Activated CD4-positive, CD25-positive, alpha-beta regulatory T cell (primary cell): Measurements from ENCODE around the gene DYNAP.

Experiments used
- DNase-seq, 4 experiments: peaks; one replicate each; lab custom pipeline; 2025; lab: John Stamatoyannopoulos, UW

DYNAP gene

GRCh38 chr18:54590945-54591344 is at the start of gene DYNAP:
Gene DYNAP, plus strand, starts transcription at chr18:54591245. Its CDS starts 38 bp downstream, at chr18:54591283.
- no peak for DNase-seq

- no peak for DNase-seq
Observed at GRCh38 chr18:54551590-54551989, 39.5 kb upstream of the DYNAP start.

GRCh38 chr18:54555286-54555685 is 35.8 kb upstream of the DYNAP start:
- no peak for DNase-seq

- no peak for DNase-seq
Observed at GRCh38 chr18:54555996-54556395, 35.0 kb upstream of the DYNAP start.

- no peak for DNase-seq
Observed at GRCh38 chr18:54557958-54558357, 33.1 kb upstream of the DYNAP start.

GRCh38 chr18:54558609-54559585 is 32.1 kb upstream of the DYNAP start:
- no peak for DNase-seq

- no peak for DNase-seq
Observed at GRCh38 chr18:54561706-54562267, 29.3 kb upstream of the DYNAP start.

GRCh38 chr18:54580202-54580729 is 10.8 kb upstream of the DYNAP start:
- no peak for DNase-seq

GRCh38 chr18:54584065-54584464 is 7.0 kb upstream of the DYNAP start:
- no peak for DNase-seq

GRCh38 chr18:54585743-54586142 is 5.3 kb upstream of the DYNAP start:
- no peak for DNase-seq

GRCh38 chr18:54604211-54604610 is 13.2 kb downstream of the DYNAP start:
- DNase-seq = no peak

GRCh38 chr18:54606835-54607212 is 15.8 kb downstream of the DYNAP start:
- no peak for DNase-seq

GRCh38 chr18:54607213-54608027 is 16.4 kb downstream of the DYNAP start:
- DNase-seq = no peak

- no peak for DNase-seq
Observed at GRCh38 chr18:54608028-54608642, 17.1 kb downstream of the DYNAP start.

GRCh38 chr18:54611816-54612215 is 20.8 kb downstream of the DYNAP start:
- DNase-seq = no peak

- no peak for DNase-seq
Observed at GRCh38 chr18:54612237-54612636, 21.2 kb downstream of the DYNAP start.

- no peak for DNase-seq
Observed at GRCh38 chr18:54613174-54613573, 22.1 kb downstream of the DYNAP start.

- no peak for DNase-seq
Observed at GRCh38 chr18:54616220-54616848, 25.3 kb downstream of the DYNAP start.

- no peak for DNase-seq
Observed at GRCh38 chr18:54622084-54622483, 31.0 kb downstream of the DYNAP start.

GRCh38 chr18:54626779-54627178 is 35.7 kb downstream of the DYNAP start:
- no peak for DNase-seq

GRCh38 chr18:54630963-54631362 is 39.9 kb downstream of the DYNAP start:
- DNase-seq = no peak
